ENCODE measurements around the gene METRNL.

DNA sequence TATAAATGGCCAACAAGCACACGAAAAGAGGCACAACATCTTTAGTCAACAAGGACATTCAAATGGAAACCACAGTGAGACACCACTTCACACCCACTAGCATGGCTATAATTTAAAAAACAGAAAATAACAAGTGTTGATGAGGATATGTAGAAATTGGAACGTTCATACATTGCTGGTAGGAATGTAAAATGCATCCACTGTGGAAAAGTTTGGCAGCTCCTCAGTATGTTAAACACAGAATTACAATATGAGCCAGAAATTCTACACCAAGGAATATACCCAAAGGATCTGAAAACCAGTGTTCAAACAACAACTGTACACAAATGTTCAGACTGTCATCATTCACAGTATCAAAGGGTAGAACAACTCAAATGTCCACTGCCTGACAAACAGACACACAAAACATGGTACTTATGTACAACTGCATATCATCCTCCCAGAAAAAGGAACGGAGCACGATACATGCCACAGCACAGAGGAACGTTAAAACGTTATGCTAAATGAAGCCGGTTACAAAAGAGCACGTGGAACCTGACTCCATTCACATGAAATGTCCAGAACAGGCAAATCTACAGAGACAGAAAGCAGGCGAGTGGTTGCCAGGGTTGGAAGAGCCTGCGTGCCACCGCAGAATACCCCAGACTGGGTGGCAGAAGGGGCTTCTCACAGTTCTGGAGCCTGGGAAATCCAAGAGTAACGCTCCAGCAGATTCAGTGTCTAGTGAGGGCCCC, 32.8 kb upstream of the METRNL start:
- TF ChIP-seq, protein P1, sequence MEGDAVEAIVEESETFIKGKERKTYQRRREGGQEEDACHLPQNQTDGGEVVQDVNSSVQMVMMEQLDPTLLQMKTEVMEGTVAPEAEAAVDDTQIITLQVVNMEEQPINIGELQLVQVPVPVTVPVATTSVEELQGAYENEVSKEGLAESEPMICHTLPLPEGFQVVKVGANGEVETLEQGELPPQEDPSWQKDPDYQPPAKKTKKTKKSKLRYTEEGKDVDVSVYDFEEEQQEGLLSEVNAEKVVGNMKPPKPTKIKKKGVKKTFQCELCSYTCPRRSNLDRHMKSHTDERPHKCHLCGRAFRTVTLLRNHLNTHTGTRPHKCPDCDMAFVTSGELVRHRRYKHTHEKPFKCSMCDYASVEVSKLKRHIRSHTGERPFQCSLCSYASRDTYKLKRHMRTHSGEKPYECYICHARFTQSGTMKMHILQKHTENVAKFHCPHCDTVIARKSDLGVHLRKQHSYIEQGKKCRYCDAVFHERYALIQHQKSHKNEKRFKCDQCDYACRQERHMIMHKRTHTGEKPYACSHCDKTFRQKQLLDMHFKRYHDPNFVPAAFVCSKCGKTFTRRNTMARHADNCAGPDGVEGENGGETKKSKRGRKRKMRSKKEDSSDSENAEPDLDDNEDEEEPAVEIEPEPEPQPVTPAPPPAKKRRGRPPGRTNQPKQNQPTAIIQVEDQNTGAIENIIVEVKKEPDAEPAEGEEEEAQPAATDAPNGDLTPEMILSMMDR (IDR thresholded peaks at IDR 0.05): no peak
- TF ChIP-seq, protein P2, sequence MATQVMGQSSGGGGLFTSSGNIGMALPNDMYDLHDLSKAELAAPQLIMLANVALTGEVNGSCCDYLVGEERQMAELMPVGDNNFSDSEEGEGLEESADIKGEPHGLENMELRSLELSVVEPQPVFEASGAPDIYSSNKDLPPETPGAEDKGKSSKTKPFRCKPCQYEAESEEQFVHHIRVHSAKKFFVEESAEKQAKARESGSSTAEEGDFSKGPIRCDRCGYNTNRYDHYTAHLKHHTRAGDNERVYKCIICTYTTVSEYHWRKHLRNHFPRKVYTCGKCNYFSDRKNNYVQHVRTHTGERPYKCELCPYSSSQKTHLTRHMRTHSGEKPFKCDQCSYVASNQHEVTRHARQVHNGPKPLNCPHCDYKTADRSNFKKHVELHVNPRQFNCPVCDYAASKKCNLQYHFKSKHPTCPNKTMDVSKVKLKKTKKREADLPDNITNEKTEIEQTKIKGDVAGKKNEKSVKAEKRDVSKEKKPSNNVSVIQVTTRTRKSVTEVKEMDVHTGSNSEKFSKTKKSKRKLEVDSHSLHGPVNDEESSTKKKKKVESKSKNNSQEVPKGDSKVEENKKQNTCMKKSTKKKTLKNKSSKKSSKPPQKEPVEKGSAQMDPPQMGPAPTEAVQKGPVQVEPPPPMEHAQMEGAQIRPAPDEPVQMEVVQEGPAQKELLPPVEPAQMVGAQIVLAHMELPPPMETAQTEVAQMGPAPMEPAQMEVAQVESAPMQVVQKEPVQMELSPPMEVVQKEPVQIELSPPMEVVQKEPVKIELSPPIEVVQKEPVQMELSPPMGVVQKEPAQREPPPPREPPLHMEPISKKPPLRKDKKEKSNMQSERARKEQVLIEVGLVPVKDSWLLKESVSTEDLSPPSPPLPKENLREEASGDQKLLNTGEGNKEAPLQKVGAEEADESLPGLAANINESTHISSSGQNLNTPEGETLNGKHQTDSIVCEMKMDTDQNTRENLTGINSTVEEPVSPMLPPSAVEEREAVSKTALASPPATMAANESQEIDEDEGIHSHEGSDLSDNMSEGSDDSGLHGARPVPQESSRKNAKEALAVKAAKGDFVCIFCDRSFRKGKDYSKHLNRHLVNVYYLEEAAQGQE (IDR thresholded peaks at IDR 0.05; ENCODE audit: insufficient read depth in 1 of 2, low read depth in 2 of 2, low read length in 1 of 2): no peak
- no peak for TF ChIP-seq POLR2AphosphoS5 (IDR thresholded peaks at IDR 0.05; ENCODE audit: low read depth, low read length)

Measured in Panc1 (cell line).